DOHH2 (cell line): ENCODE data around the gene DERA.

ENCODE experiments used
- EZH2phosphoT487 ChIP-seq: fragments of 200-600 bp; sonication (generic); IDR thresholded peaks from 2 replicates; pipeline ENCODE4 v1.6.1; 2017; ENCODE audit warnings: borderline replicate concordance, mild to moderate bottlenecking, antibody characterized with exemption, low read length, moderate library complexity, mixed read lengths
- TF ChIP-seq, protein P1 (sequence below): fragments of 200-600 bp; sonication (generic); IDR thresholded peaks from one replicate; pipeline ENCODE4 v1.5.1; 2014; ENCODE audit warnings: antibody characterized with exemption, mild to moderate bottlenecking, low read depth, low read length; ENCODE audit not compliant: poor library complexity, severe bottlenecking

DNA sequence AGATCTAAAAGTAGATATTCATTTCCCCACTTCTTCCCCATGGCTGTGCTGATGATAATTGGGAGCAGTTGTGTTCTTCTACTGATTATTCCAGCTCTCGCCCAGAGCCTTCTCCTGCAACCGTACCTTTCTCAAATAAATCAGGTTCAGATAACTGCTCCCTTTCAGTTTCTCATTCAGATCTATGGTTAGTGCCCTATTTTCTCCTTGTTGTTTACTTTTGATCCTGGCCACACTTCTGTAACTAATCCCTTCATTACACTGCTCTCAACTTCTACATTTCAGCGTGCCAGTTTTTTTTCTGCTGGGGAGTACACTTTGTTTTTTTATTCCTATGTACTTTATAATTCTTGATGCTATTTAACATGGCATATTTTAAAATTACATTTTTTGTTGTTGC, 31.7 kb upstream of the DERA start:
- TF ChIP-seq, protein P1, sequence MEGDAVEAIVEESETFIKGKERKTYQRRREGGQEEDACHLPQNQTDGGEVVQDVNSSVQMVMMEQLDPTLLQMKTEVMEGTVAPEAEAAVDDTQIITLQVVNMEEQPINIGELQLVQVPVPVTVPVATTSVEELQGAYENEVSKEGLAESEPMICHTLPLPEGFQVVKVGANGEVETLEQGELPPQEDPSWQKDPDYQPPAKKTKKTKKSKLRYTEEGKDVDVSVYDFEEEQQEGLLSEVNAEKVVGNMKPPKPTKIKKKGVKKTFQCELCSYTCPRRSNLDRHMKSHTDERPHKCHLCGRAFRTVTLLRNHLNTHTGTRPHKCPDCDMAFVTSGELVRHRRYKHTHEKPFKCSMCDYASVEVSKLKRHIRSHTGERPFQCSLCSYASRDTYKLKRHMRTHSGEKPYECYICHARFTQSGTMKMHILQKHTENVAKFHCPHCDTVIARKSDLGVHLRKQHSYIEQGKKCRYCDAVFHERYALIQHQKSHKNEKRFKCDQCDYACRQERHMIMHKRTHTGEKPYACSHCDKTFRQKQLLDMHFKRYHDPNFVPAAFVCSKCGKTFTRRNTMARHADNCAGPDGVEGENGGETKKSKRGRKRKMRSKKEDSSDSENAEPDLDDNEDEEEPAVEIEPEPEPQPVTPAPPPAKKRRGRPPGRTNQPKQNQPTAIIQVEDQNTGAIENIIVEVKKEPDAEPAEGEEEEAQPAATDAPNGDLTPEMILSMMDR: no peak
- no peak for TF ChIP-seq EZH2phosphoT487
